Sigmoid colon (tissue), 4 donors: ENCODE measurements around the gene CDK18.

ENCODE experiments used
- CTCF ChIP-seq, 4 experiments: fragments of 450-650 bp in 3 of 4; fragments of 200-600 bp in 1 of 4; IDR thresholded peaks; one replicate each; pipeline ENCODE4 v1.5.1; 2016 to 2019; ENCODE audit warnings: antibody characterized with exemption in 4 of 4, mild to moderate bottlenecking in 3 of 4, moderate library complexity in 2 of 4
- EP300 ChIP-seq, 4 donors: sonication (generic); formaldehyde crosslinking; IDR thresholded peaks; one replicate each; pipeline ENCODE4 v1.6.1; 2017; ENCODE audit warnings: antibody characterized with exemption in 4 of 4
- POLR2A ChIP-seq, 2 donors: fragments of 450-650 bp; IDR thresholded peaks; one replicate each; pipeline ENCODE4 v1.6.1; 2016; ENCODE audit warnings: antibody characterized with exemption in 2 of 2, mild to moderate bottlenecking in 2 of 2, moderate library complexity in 2 of 2
- POLR2AphosphoS5 ChIP-seq, 4 donors: sonication (generic); formaldehyde crosslinking; IDR thresholded peaks; one replicate each; pipeline ENCODE4 v1.6.1; 2017; ENCODE audit warnings: antibody characterized with exemption in 4 of 4

DNA sequence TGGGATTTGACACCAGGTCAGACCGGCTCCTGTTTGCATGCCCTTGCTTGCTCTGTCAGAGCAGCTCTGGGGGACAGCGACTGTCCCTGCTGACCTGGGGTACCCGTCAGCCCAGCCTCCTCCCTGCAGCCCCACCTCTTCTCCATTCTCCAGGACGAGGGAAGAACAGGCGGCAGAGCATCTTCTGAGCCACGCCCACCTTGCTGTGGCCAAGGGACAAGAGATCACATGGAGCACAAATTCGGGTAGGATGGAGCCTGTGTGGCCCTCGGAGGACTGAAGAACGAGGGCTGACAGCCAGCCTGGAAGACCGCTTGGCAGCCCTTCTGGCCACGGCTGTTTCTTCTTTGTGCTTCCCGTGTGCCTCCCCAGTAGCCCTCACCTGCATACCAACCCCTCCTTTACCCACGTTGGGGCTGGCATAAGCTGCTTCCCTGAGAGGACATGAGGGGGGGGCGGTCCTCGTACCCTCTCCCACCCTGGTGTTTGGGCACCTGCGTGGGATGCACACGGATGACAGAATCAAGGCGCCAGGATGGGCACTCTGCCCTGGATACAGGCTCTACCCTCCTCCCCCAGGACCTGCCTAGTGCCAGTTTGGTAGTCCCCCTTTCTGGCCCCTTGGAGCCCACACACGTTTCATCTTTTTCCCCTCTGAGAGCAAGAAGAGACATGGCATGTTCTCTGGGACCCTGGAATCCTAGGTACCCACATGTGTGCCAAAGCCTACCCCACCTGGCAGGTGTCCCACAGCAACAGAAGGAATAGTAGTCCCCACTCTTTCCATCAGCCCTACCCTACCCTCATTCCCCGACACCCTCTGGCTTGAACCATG, 26.9 kb downstream of the CDK18 start:
- no peak for TF ChIP-seq CTCF (IDR thresholded peaks at IDR 0.05)
- no peak for TF ChIP-seq EP300 (IDR thresholded peaks at IDR 0.05)
- no peak for TF ChIP-seq POLR2AphosphoS5 (IDR thresholded peaks at IDR 0.05)
- no peak for TF ChIP-seq POLR2A (IDR thresholded peaks at IDR 0.05)
